PC-3 (cell line): ENCODE results near the gene ZNF518B. TPM values are rescaled to one million over a fixed set of nuclear protein-coding genes. Genes with fewer than 3 reads are reported as not detected.

ENCODE experiments used
- ATAC-seq: fragments of 200-7000 bp; cut with Tn5 transposase; 2 replicates; pipeline ENCODE4 v1.9.1; 2020; ENCODE audit warnings: mild to moderate bottlenecking, moderate library complexity
- BruUV-seq: library from RNA; stranded (reverse); fragments of 400-500 nt; replicated peaks from 2 replicates; lab custom pipeline; 2021; lab: Mats Ljungman, UMichigan
- CTCF ChIA-PET: fragments of 300-600 bp; sonication (Branson Sonifier 250); formaldehyde crosslinking; loops from one replicate; lab custom pipeline; 2022; ENCODE audit warnings: antibody characterized with exemption; lab: Charles Lee
- POLR2A ChIA-PET: fragments of 300-600 bp; sonication (Branson Sonifier 250); formaldehyde crosslinking; loops from one replicate; lab custom pipeline; 2022; ENCODE audit warnings: antibody characterized with exemption; ENCODE audit not compliant: unreplicated experiment; lab: Charles Lee
- DNase-seq: peaks from one replicate; pipeline ENCODE4 v3.0.0-alpha.2; 2015
- H2AFZ ChIP-seq: fragments of 300-600 bp; sonication (generic); 2 replicates; pipeline ENCODE4 v1.6.0; 2016; ENCODE audit warnings: antibody characterized with exemption, low read length
- H3F3A ChIP-seq: fragments of 300-600 bp; sonication (generic); one replicate; pipeline ENCODE4 v1.6.0; 2017; ENCODE audit warnings: antibody characterized with exemption, low read length, control low read depth, mild to moderate bottlenecking; ENCODE audit not compliant: unreplicated experiment
- H3K27ac ChIP-seq: fragments of 300-600 bp; sonication (generic); 2 replicates; pipeline ENCODE4 v1.5.1; 2016; ENCODE audit warnings: mild to moderate bottlenecking, low read length
- H3K27me3 ChIP-seq: fragments of 300-600 bp; sonication (generic); 2 replicates; pipeline ENCODE4 v1.6.1; 2016; ENCODE audit warnings: low read length, mixed read lengths
- H3K36me3 ChIP-seq: fragments of 300-600 bp; sonication (generic); 2 replicates; pipeline ENCODE4 v1.6.1; 2016; ENCODE audit warnings: low read depth, mixed run types, low read length, mixed read lengths
- H3K4me1 ChIP-seq: fragments of 300-600 bp; sonication (generic); 2 replicates; pipeline ENCODE4 v1.5.1; 2016; ENCODE audit warnings: low read length; ENCODE audit not compliant: insufficient read depth
- H3K4me2 ChIP-seq: fragments of 300-600 bp; sonication (generic); 2 replicates; pipeline ENCODE4 v1.6.0; 2016; ENCODE audit warnings: low read length
- H3K4me3 ChIP-seq: fragments of 300-600 bp; sonication (generic); 2 replicates; pipeline ENCODE4 v1.5.1; 2016; ENCODE audit warnings: mild to moderate bottlenecking, low read length, mixed read lengths
- H3K79me2 ChIP-seq: fragments of 300-600 bp; sonication (generic); 2 replicates; pipeline ENCODE4 v1.6.1; 2017; ENCODE audit warnings: low read length, mixed read lengths
- H3K9ac ChIP-seq: fragments of 300-600 bp; sonication (generic); 2 replicates; pipeline ENCODE4 v1.6.0; 2016; ENCODE audit warnings: mild to moderate bottlenecking, low read length
- H3K9me2 ChIP-seq: fragments of 300-600 bp; sonication (generic); replicated peaks from 2 replicates; pipeline ENCODE4 v1.6.1; 2016; ENCODE audit warnings: mixed run types, low read length, mixed read lengths
- H3K9me3 ChIP-seq: fragments of 300-600 bp; sonication (generic); 2 replicates; pipeline ENCODE4 v1.6.1; 2016; ENCODE audit warnings: low read length, mixed read lengths
- H4K20me1 ChIP-seq: fragments of 300-600 bp; sonication (generic); 2 replicates; pipeline ENCODE4 v1.6.1; 2016; ENCODE audit warnings: low read length, mixed read lengths
- CTCF ChIP-seq: fragments of 300-600 bp; sonication (generic); conservative IDR thresholded peaks from 2 replicates; pipeline ENCODE4 v1.5.1; 2017; ENCODE audit warnings: antibody characterized with exemption, low read depth, mild to moderate bottlenecking, low read length
- EZH2 ChIP-seq: fragments of 300-600 bp; sonication (generic); IDR thresholded peaks from one replicate; pipeline ENCODE4 v1.6.1; 2017; ENCODE audit warnings: antibody characterized with exemption, mild to moderate bottlenecking, low read length; ENCODE audit not compliant: unreplicated experiment
- EZH2phosphoT487 ChIP-seq: fragments of 300-600 bp; sonication (generic); IDR thresholded peaks from 2 replicates; pipeline ENCODE4 v1.6.1; 2018; ENCODE audit warnings: mild to moderate bottlenecking, antibody characterized with exemption, low read length, borderline replicate concordance
- intact Hi-C: fragments of 100-400 bp; cut with micrococcal nuclease; formaldehyde crosslinking; loops from 2 replicates; pipeline ENCODE4 v1.9.0; 2023
- total RNA-seq: library from RNA; depleted of rRNA; stranded (reverse); fragments of >200 nt; gene quantifications from 2 replicates; pipeline ENCODE4 v1.2.3, GENCODE V29; 2014

The ZNF518B gene
- total RNA-seq, 1 experiment from 2014 or later: 16.2 TPM

DNA sequence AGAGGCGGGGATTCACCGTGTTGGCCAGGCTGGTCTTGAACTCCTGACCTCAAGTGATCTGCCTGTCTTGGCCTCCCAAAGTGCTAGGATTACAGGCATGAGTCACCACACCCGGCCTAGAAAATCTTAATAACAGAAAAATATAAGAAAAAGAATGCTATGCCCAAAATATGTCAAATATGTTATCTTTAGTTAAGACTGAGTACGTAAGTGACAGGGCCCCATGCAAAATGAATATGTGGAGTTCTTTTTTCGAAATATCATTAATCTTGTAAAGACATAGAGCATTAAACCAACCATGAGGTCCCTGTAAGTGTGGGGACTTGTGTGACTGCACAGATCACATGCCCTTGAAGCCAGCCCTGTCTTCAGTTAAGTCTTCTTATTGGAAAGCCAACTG, 8.9 kb upstream of the ZNF518B start:
- no TSS peak for BruUV-seq
- no peaks in the 10 kb centered on the region for H3K9me3 ChIP-seq
- H2AFZ ChIP-seq: no peak overlapping the region
- H3F3A ChIP-seq: no peaks in the 10 kb centered on the region
- no peak overlapping the region for H3K9ac ChIP-seq
- peaks cover 8% of the 10 kb centered on the region; the same call in 1 of the 2 replicates for H3K27me3 ChIP-seq
- ATAC-seq (no peak), DNase-seq (no peak)
- H3K4me1 ChIP-seq: no peaks in the 10 kb centered on the region
- no peak overlapping the region for H3K27ac ChIP-seq
- no peaks in the 10 kb centered on the region for H3K36me3 ChIP-seq
- H3K4me3 ChIP-seq: no peak overlapping the region
- CTCF ChIA-PET: no interaction called here
- intact Hi-C loops: no loop called here
- no peaks in the 10 kb centered on the region for H3K79me2 ChIP-seq
- no peaks in the 10 kb centered on the region for H3K9me2 ChIP-seq
- no peak overlapping the region for H3K4me2 ChIP-seq
- TF ChIP-seq EZH2 (no peak), CTCF (no peak), EZH2phosphoT487 (no peak)
- POLR2A ChIA-PET: no interaction called here
- no peaks in the 10 kb centered on the region for H4K20me1 ChIP-seq

DNA sequence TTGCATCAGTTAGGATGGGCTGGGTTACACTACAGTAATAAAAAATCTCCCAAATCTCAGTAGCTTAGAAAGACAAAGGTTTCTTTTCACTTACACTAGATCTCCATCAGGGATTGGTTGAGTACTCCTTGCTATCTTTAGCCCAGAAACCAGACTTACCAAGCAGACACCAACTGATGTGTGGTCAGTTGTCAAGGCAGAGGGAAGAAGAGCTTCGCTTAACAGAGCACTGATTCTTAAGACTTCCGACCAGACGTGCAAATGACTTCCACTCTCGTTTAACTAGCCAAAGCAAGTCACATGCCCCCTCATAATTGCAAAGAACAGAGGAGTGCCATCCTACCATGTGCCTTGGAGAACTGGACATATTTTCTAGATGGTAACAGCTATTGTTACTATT, 5.7 kb upstream of the ZNF518B start:
- no peak overlapping the region for H3K9ac ChIP-seq
- H3K27me3 ChIP-seq: no peaks in the 10 kb centered on the region
- no peaks in the 10 kb centered on the region for H3K9me2 ChIP-seq
- no TSS peak for BruUV-seq
- no peak overlapping the region for H2AFZ ChIP-seq
- ChIA-PET CTCF (no interaction called here), POLR2A (no interaction called here)
- H3K27ac ChIP-seq: no peak overlapping the region
- DNase-seq (no peak), ATAC-seq (no peak)
- TF ChIP-seq EZH2: no peak
- no peak for TF ChIP-seq EZH2phosphoT487
- no peak for TF ChIP-seq CTCF
- H3F3A ChIP-seq: no peaks in the 10 kb centered on the region
- H3K36me3 ChIP-seq: no peaks in the 10 kb centered on the region
- no peaks in the 10 kb centered on the region for H4K20me1 ChIP-seq
- intact Hi-C loops: no loop called here
- no peak overlapping the region for H3K4me2 ChIP-seq
- no peak overlapping the region for H3K4me3 ChIP-seq
- H3K4me1 ChIP-seq: no peaks in the 10 kb centered on the region
- no peaks in the 10 kb centered on the region for H3K79me2 ChIP-seq
- no peaks in the 10 kb centered on the region for H3K9me3 ChIP-seq

- no peaks in the 10 kb centered on the region for H3K27me3 ChIP-seq
- DNase-seq (no peak), ATAC-seq (no peak)
- H3K4me1 ChIP-seq: no peaks in the 10 kb centered on the region
- no TSS peak for BruUV-seq
- TF ChIP-seq EZH2phosphoT487: no peak
- no peak for TF ChIP-seq CTCF
- intact Hi-C loops: no loop called here
- no peaks in the 10 kb centered on the region for H3K9me3 ChIP-seq
- H2AFZ ChIP-seq: no peak overlapping the region
- H3K9ac ChIP-seq: no peak overlapping the region
- ChIA-PET CTCF (no interaction called here), POLR2A (no interaction called here)
- H3F3A ChIP-seq: no peaks in the 10 kb centered on the region
- no peaks in the 10 kb centered on the region for H3K9me2 ChIP-seq
- H3K79me2 ChIP-seq: no peaks in the 10 kb centered on the region
- no peaks in the 10 kb centered on the region for H4K20me1 ChIP-seq
- H3K36me3 ChIP-seq: no peaks in the 10 kb centered on the region
- H3K27ac ChIP-seq: no peak overlapping the region
- H3K4me3 ChIP-seq: no peak overlapping the region
- H3K4me2 ChIP-seq: no peak overlapping the region
Measured at GRCh38 chr4:10461850-10462400, 4.7 kb upstream of the ZNF518B start.
